ENCODE measurements around the gene EPS8L3. TPM values are rescaled to one million over a fixed set of nuclear protein-coding genes. Genes with fewer than 3 reads are reported as not detected.

Gene EPS8L3
- total and polyA plus RNA-seq, 9 of the 15 experiments (the other 6 are each of a cell fraction or from before 2014, with no cell fraction given) = 0.09 to 0.42 (median 0.14) TPM; not detected in 5

GRCh38 chr1:109803901-109804331 is 40.2 kb upstream of the EPS8L3 start:
- no peak overlapping the region for H3K27ac ChIP-seq (ENCODE audit: extremely low read depth, low read depth, low read length)
- peak overlapping the region in 1 of 2 experiments; percentile 69; a peak in 1 of 4 replicates for H3K9ac ChIP-seq (ENCODE audit: insufficient read depth in 1 of 2, low read depth in 2 of 2, low read length in 2 of 2)
- H2AFZ ChIP-seq (ENCODE audit: low read depth, low read length) = no peak overlapping the region
- BruUV-seq (replicated peaks) = no TSS peak
- no peaks in the 10 kb centered on the region for H3K9me3 ChIP-seq (replicated peaks; ENCODE audit: control insufficient read depth, insufficient read depth, low read depth, low read length)
- H3K4me3 ChIP-seq = no peak overlapping the region
- intact Hi-C loops (cut with micrococcal nuclease) (no loop called here), in situ Hi-C loops (cut with MboI) (no loop called here)
- H3K4me1 ChIP-seq (replicated peaks in 1 of 2; ENCODE audit: control insufficient read depth in 2 of 2, insufficient read depth in 2 of 2, low read length in 2 of 2) = peaks cover 0 to 20% of the 10 kb centered on the region in 2 experiments; a peak in 3 of 5 replicates
- no peak for FAIRE-seq
- DNase-seq (ENCODE audit: extremely low read depth in 1 of 4, low spot score in 3 of 4) = no peak
- H3K27me3 ChIP-seq (ENCODE audit: control insufficient read depth in 2 of 2, insufficient read depth in 2 of 2, low read length in 2 of 2) = no peaks in the 10 kb centered on the region
- no peaks in the 10 kb centered on the region for H3K36me3 ChIP-seq (ENCODE audit: control insufficient read depth, insufficient read depth, low read length)
- no peaks in the 10 kb centered on the region for H4K20me1 ChIP-seq (replicated peaks; ENCODE audit: control insufficient read depth, insufficient read depth, low read length)
- TF ChIP-seq ZNF707 (CRISPR knock-in tag; conservative IDR thresholded peaks at IDR 0.05) (no peak), GABPB2 (CRISPR knock-in tag; conservative IDR thresholded peaks at IDR 0.05) (no peak), BDP1 (IDR thresholded peaks at IDR 0.05; ENCODE audit: insufficient read depth, insufficient read length) (no peak), THRAP3 (IDR thresholded peaks at IDR 0.05; ENCODE audit: borderline replicate concordance) (no peak), PURB (CRISPR knock-in tag; IDR thresholded peaks at IDR 0.05; ENCODE audit: low read depth) (no peak), NR3C1 (CRISPR knock-in tag; IDR thresholded peaks at IDR 0.05) (no peak), SMARCA4 (IDR thresholded peaks at IDR 0.05) (no peak), HLTF (IDR thresholded peaks at IDR 0.05) (no peak), HBP1 (CRISPR knock-in tag; IDR thresholded peaks at IDR 0.05) (no peak), NFIX (CRISPR knock-in tag; IDR thresholded peaks at IDR 0.05; ENCODE audit: low read depth) (no peak), FOXM1 (IDR thresholded peaks at IDR 0.05; ENCODE audit: low read depth) (no peak), FOXM1 (CRISPR knock-in tag; IDR thresholded peaks at IDR 0.05; ENCODE audit: low read depth) (no peak), MXI1 (IDR thresholded peaks at IDR 0.05; ENCODE audit: low read depth, low read length) (no peak), POLR2H (tag; IDR thresholded peaks at IDR 0.05; ENCODE audit: low read depth) (no peak)
- H3K4me2 ChIP-seq (ENCODE audit: insufficient read depth, low read length) = no peak overlapping the region
- CTCF ChIA-PET (ENCODE audit: low intra/inter-chr PET ratio) = no interaction called here
- no peaks in the 10 kb centered on the region for H3K9me1 ChIP-seq (ENCODE audit: control insufficient read depth, insufficient read depth, low read length)
- H3K79me2 ChIP-seq (ENCODE audit: control insufficient read depth, insufficient read depth, low read length) = no peaks in the 10 kb centered on the region
- ATAC-seq = no peak
- 60% methylated on average over 10 of the region's 10 CpGs for WGBS (ENCODE audit: insufficient coverage, low coverage, missing lambda C conversion rate)
- POLR2A ChIA-PET = no interaction called here
